ENCODE data around the gene MAD1L1.
"Not testable (repeated sequence)": the region's sequence is repeated elsewhere in the genome, so short reads cannot be mapped to it uniquely, and the experiment has no call there.

Gene MAD1L1

GRCh38 chr7:2041496-2042367 lies 191.0 kb downstream of the MAD1L1 start:
- no peak for DNase-seq

DNA sequence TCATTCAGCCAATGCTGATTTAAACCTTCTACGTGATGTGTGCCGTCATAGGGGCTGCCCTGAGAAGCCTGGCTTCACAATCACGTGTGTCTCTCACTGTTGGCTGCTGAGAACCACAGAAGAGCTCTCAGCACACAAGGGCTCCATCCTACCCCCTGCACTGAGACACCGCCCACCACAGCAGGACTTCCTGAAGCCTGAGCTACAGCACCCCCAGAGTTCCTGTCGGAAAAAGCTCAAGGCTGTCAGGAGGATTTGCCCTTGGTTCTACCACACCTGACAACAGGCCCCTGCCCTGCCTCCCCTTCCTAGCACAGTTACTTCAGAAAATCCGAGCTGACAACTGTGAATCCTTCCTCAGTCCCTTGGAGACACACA lies 191.9 kb downstream of the MAD1L1 start:
- DNase-seq: no peak

GRCh38 chr7:2040201-2040892 lies 192.4 kb downstream of the MAD1L1 start:
- no peak for DNase-seq

GRCh38 chr7:2038931-2039728 lies 193.6 kb downstream of the MAD1L1 start:
- DNase-seq: no peak

GRCh38 chr7:2037808-2038522 lies 194.8 kb downstream of the MAD1L1 start:
- no peak for DNase-seq

DNA sequence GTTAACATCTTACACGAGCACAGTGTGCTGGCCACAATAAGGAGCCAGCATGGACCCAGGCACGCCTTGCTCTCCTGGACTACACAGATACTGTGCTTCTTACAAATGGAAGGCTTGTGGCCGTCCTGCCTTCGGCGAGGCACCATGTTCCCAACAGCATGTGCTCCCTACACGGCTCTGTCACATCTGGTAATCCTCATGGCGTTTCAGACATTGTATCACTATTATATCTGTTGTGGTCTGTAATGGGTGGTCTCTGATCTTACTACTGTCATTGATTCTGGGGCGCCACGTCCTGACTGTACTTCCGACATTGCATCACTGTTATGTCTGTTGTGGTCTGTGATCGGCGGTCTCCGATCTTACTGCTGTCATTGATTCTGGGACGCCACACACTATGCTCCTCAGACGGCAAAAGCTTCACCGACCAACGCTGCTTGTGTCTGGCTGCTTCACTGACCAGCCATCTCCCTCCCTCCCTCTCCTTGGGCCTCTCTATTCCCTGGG lies 195.4 kb downstream of the MAD1L1 start:
- DNase-seq: no peak

- no peak for DNase-seq
Observed at GRCh38 chr7:2036786-2037185, 196.0 kb downstream of the MAD1L1 start.

DNA sequence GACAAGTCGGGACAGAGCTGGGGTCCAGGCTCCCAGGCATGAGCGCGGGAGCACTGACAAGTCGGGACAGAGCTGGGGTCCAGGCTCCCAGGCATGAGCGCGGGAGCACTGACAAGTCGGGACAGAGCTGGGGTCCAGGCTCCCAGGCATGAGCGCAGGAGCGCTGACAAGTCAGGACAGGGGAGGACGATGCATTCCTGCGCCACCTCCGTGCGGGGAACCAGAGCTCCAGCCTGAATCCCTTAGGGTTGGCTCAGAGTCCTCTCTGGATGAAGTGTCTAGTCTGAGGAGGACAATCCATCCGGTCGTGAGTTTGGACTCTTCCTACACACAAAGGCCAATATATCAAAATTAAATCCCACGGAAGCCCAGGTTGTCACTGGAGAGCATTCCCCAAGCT lies 196.5 kb downstream of the MAD1L1 start:
- not testable (repeated sequence) for DNase-seq

DNA sequence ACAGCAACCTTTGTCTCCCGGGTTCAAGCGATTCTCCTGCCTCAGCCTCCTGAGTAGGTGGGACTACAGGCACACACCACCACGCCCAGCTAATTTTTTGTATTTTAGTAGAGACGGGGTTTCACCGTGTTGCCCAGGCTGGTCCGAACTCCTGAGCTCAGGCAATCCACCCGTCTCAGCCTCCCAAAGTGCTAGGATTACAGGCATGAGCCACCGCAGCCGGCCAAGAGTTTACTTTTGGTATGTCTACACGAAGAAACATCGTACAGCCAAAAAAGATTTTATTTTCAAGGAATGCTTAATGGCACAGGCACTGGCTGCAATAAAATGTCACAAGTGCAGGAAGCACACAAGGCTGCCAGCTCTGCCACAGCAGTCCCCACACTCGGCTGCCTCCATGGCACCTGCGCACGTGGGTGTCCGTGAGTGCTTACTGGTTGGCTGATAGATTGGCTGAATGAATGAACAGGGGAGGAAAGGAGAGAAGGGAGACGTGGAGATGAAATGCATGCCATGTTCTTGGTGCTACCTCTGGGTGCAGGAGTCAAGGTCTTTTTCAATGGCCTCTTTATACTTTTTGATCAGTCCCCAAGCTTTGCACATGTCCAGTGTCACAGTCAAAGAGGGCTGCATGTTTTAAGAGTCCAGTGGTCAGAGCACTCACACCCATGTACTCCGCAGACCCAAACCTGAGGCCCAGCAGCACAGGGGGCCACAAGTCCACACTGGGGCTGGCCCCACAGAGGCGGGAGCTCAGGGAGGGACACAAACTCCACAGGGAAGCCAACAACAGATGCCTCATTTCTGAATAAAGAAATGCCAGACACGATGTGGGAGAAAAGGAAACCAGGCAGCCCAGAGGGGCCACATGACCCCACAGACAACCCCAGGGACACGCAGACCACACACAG lies 198.2 kb downstream of the MAD1L1 start:
- DNase-seq: no peak

DNA sequence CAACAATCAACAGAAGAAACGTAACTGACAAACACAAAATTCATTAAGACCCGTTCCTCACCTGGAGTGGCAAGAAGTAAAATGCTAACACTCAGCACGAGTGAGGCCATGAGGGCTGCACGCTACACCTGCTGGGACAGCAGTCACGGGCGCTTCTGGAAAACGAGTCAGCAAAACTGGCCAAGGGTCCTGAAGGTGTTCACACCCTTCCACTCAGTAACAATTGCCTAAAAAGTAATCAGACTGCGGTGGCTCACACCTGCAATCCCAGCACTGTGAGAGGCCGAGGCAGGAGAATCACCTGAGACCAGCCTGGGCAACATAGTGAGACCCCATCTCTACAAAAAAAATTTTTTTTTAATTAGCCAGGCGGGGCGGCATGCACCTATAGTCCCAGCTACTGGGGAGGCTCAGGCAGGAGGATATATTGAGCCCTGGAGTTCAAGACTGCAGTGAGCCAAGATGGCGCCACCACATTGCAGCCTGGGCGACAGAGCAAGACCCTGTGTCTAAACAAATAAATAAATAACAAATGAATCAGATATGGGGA lies 199.1 kb downstream of the MAD1L1 start:
- DNase-seq: no peak

GRCh38 chr7:2032876-2033407 lies 199.8 kb downstream of the MAD1L1 start:
- no peak for DNase-seq

- DNase-seq: no peak
Observed at GRCh38 chr7:2032030-2032875, 200.5 kb downstream of the MAD1L1 start.

GRCh38 chr7:2031451-2031845 lies 201.3 kb downstream of the MAD1L1 start:
- no peak for DNase-seq

- no peak for DNase-seq
Observed at GRCh38 chr7:2030475-2031450, 202.0 kb downstream of the MAD1L1 start.

- DNase-seq: no peak
Observed at GRCh38 chr7:2029936-2030335, 202.8 kb downstream of the MAD1L1 start.

GRCh38 chr7:2029211-2029905 lies 203.4 kb downstream of the MAD1L1 start:
- DNase-seq: no peak

DNA sequence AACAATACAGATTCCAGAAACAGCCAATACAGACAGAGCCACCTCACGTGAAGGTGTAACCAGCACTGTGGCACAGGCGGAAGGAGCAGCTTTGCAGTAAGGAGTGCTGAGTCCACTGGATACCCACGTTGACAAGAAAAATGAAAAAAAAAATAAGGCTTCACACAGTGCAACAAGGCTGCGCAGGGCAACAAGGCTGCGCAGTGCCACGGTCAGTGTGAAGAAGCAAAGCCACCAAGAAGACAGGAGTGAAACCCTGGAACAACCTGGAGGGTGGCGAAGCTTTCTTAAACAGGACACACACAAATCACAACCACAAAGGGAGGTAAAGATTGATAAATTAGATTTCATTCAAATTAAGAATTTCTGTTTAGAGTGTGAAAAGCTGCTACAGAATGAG lies 204.0 kb downstream of the MAD1L1 start:
- no peak for DNase-seq

GRCh38 chr7:2025188-2025587 lies 207.6 kb downstream of the MAD1L1 start:
- DNase-seq: no peak

Data from kidney glomerular epithelial cell (primary cell).